Naive thymus-derived CD4-positive, alpha-beta T cell (primary cell): ENCODE results near the gene TMEM174. TPM values are rescaled to one million over a fixed set of nuclear protein-coding genes. Genes with fewer than 3 reads are reported as not detected.
A peak's percentile ranks its signal among the peaks of the same experiment; 100 is the strongest.

ENCODE experiments used
- ATAC-seq: fragments of 150-1000 bp; cut with Tn5 transposase; 2 replicates; pipeline ENCODE4 v1.10.0; 2021; ENCODE audit warnings: mild to moderate bottlenecking, moderate library complexity
- CTCF ChIA-PET: fragments of 350-600 bp; sonication (Branson Sonifier 250); formaldehyde crosslinking; loops from one replicate; lab custom pipeline; 2021; ENCODE audit warnings: antibody characterized with exemption; lab: Charles Lee
- POLR2A ChIA-PET: fragments of 350-600 bp; sonication (Branson Sonifier 250); formaldehyde crosslinking; loops from one replicate; lab custom pipeline; 2021; ENCODE audit warnings: antibody characterized with exemption, inconsistent platforms; lab: Charles Lee
- DNase-seq, 9 donors: peaks; one replicate each; pipeline versions ENCODE4 v3.0.0 to v3.0.0-alpha.2; 2020 to 2022; ENCODE audit warnings: mixed read lengths in 1 of 9
- H3K27ac ChIP-seq: one replicate; pipeline ENCODE4 v1.7.0; 2013; ENCODE audit warnings: mild to moderate bottlenecking, low read depth, low read length, moderate library complexity
- H3K27me3 ChIP-seq, 2 donors: one replicate each; pipeline ENCODE4 v1.7.0; 2013; ENCODE audit warnings: low read length in 2 of 2, mild to moderate bottlenecking in 2 of 2, moderate library complexity in 2 of 2; ENCODE audit not compliant: control insufficient read depth in 2 of 2, insufficient read depth in 2 of 2
- H3K36me3 ChIP-seq, 3 experiments: 1 replicate in 2 of 3; 2 replicates in 1 of 3; pipeline ENCODE4 v1.7.0; 2013; ENCODE audit warnings: low read length in 3 of 3, mild to moderate bottlenecking in 3 of 3, moderate library complexity in 1 of 3; ENCODE audit not compliant: insufficient read depth in 3 of 3, control insufficient read depth in 2 of 3
- H3K4me1 ChIP-seq, 2 donors: one replicate each; pipeline ENCODE4 v1.7.0; 2013; ENCODE audit warnings: low read length in 2 of 2, mild to moderate bottlenecking in 2 of 2, moderate library complexity in 1 of 2; ENCODE audit not compliant: control insufficient read depth in 2 of 2, insufficient read depth in 2 of 2
- H3K4me3 ChIP-seq: 2 replicates; pipeline ENCODE4 v1.7.0; 2013; ENCODE audit warnings: mild to moderate bottlenecking, low read length
- H3K9me3 ChIP-seq, 3 experiments: 1 replicate in 2 of 3; 2 replicates in 1 of 3; pipeline ENCODE4 v1.7.0; 2013; ENCODE audit warnings: low read length in 3 of 3; ENCODE audit not compliant: control insufficient read depth in 2 of 3
- H3K27ac Mint-ChIP-seq, 9 donors: one replicate each; pipeline ENCODE4 v1.8.0; 2020 to 2022; ENCODE audit warnings: mixed read lengths in 9 of 9, mild to moderate bottlenecking in 8 of 9, moderate library complexity in 5 of 9, inconsistent platforms in 2 of 9
- H3K27me3 Mint-ChIP-seq, 5 donors: one replicate each; pipeline ENCODE4 v1.8.0; 2021 to 2022; ENCODE audit warnings: mixed read lengths in 5 of 5, mild to moderate bottlenecking in 1 of 5
- H3K36me3 Mint-ChIP-seq, 5 donors: one replicate each; pipeline ENCODE4 v1.8.0; 2020 to 2022; ENCODE audit warnings: mixed read lengths in 5 of 5, mild to moderate bottlenecking in 3 of 5, inconsistent platforms in 1 of 5
- H3K4me1 Mint-ChIP-seq, 7 donors: one replicate each; pipeline ENCODE4 v1.8.0; 2020 to 2022; ENCODE audit warnings: mixed read lengths in 7 of 7, mild to moderate bottlenecking in 3 of 7, inconsistent platforms in 1 of 7
- H3K4me3 Mint-ChIP-seq, 10 donors: one replicate each; pipeline ENCODE4 v1.8.0; 2020 to 2022; ENCODE audit warnings: mild to moderate bottlenecking in 10 of 10, mixed read lengths in 10 of 10, moderate library complexity in 6 of 10, inconsistent platforms in 2 of 10
- H3K9me3 Mint-ChIP-seq, 11 donors: one replicate each; pipeline ENCODE4 v1.8.0; 2020 to 2022; ENCODE audit warnings: mixed read lengths in 11 of 11, mild to moderate bottlenecking in 4 of 11, inconsistent platforms in 1 of 11, moderate library complexity in 1 of 11
- intact Hi-C, 2 donors: fragments of 100-400 bp; cut with micrococcal nuclease; formaldehyde crosslinking; loops; one replicate each; pipeline ENCODE4 v1.15.1; 2023
- polyA plus RNA-seq, 2 donors: library from polyadenylated mRNA; unstranded; fragments of 300-500 nt; fragmentation: Illumina TruSeq; gene quantifications; one replicate each; pipeline ENCODE4 v1.2.3, GENCODE V29; 2021
- total RNA-seq, 6 experiments: library from RNA in 5 of 6; stranded (reverse) in 5 of 6; gene quantifications; 1 replicate in 5 of 6; 2 replicates in 1 of 6; pipeline ENCODE4 v1.2.3 and lab custom pipeline; 2021 to 2026

Gene TMEM174
- total and polyA plus RNA-seq, 7 experiments from 2014 or later = not detected

- Histone ChIP-seq H3K27me3 (peaks cover 10 to 29% of the 10 kb centered on the region in 2 donors), H3K4me1 (peaks cover 0 to under 1% of the 10 kb centered on the region in 2 donors), H3K27ac (no peak overlapping the region), H3K36me3 (no peaks in the 10 kb centered on the region), H3K4me3 (no peak overlapping the region), H3K9me3 (no peaks in the 10 kb centered on the region)
- DNase-seq (no peak), ATAC-seq (no peak)
- Mint-ChIP-seq H3K27me3 (peaks cover 58 to 88% (median 69%) of the 10 kb centered on the region in 5 donors), H3K4me3 (no peak overlapping the region), H3K36me3 (peaks cover 0 to 3% (median 0%) of the 10 kb centered on the region in 5 donors), H3K27ac (no peak overlapping the region), H3K4me1 (peaks cover 0 to 5% (median under 1%) of the 10 kb centered on the region in 7 donors), H3K9me3 (no peaks in the 10 kb centered on the region)
- intact Hi-C loops = no loop called here
- CTCF ChIA-PET = interaction anchor here (1.1 kb wide), 1 partner anchor 16 kb away, joined by 3 read pairs; no protein-coding TSS in a partner anchor
- POLR2A ChIA-PET = no interaction called here
Observed at GRCh38 chr5:73152411-73153388, 20.3 kb upstream of the TMEM174 start.

DNA sequence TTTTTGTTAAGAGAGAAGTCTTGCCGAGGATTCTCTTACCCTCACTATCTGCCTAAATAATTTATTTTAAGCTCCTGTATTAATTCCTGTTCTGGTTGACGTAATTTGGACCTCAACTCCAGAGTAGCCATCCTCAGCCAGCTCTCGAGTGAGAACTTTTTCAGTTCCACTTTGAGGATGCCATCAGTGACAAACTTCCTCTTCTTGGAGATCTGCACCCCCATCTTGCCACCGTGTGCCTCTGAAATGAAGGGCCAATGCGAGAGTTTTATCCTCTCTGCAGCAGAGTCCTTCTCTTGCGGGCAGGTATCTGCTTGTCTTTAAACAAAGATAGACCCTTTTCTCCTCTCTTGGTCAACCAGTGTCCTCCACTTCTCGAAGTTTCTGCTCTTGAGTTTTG is 19.5 kb upstream of the TMEM174 start:
- Histone ChIP-seq H3K27ac (no peak overlapping the region), H3K36me3 (no peaks in the 10 kb centered on the region), H3K9me3 (no peaks in the 10 kb centered on the region), H3K4me3 (no peak overlapping the region), H3K27me3 (peaks cover 10 to 29% of the 10 kb centered on the region in 2 donors), H3K4me1 (peaks cover 0 to 6% of the 10 kb centered on the region in 2 donors)
- ATAC-seq (no peak), DNase-seq (no peak)
- intact Hi-C loops = no loop called here
- ChIA-PET POLR2A (no interaction called here), CTCF (interaction anchor here (1.1 kb wide), 1 partner anchor 15 kb away, joined by 3 read pairs; no protein-coding TSS in a partner anchor)
- H3K9me3 Mint-ChIP-seq = peaks cover 0 to 1% (median 0%) of the 10 kb centered on the region in 11 donors
- H3K4me1 Mint-ChIP-seq = peaks cover 0 to 9% (median 5%) of the 10 kb centered on the region in 7 donors
- H3K36me3 Mint-ChIP-seq = peaks cover 0 to 3% (median 0%) of the 10 kb centered on the region in 5 donors
- H3K4me3 Mint-ChIP-seq = no peak overlapping the region
- H3K27me3 Mint-ChIP-seq = peaks cover 59 to 92% (median 72%) of the 10 kb centered on the region in 5 donors
- no peak overlapping the region for H3K27ac Mint-ChIP-seq

DNA sequence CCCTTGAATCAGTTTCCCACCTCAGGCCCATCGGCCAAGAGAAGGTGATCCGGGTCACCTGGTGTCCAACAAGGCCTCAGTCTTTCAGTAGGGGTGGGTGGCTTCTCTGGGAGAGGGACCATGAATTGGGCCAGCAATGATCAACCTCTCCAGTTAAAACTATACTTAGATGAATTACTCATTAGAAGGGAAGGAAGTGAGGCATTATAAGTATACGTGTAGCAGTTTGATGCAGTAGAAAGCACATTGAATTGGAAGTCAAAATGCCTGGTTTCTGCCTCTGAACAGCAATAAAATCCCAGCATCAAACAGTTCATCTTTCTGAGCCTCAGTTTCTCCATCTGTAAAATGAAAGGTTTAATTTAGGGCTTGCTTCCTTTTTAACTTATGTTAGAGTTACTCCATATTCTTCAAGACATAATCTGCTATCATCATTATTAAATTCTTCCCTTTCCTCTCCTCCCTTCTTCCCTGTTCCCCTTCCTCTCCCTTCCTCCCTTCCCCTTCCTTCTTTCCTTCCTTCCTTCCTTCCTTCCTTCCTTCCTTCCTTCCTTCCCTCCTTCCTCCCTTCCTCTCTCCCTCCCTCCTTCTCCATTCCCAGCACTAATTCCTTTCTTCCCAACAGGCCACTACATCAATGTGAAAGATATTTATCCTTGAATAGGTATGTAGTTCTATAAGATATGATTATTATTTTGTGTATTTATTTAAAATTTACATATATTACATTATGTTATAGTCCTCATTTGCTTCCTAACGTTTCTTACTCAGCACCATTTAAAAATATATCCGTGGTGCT is 18.6 kb upstream of the TMEM174 start:
- DNase-seq (no peak), ATAC-seq (no peak)
- no peak overlapping the region for H3K4me3 ChIP-seq
- Mint-ChIP-seq H3K4me1 (peaks cover 4 to 17% (median 12%) of the 10 kb centered on the region in 7 donors), H3K9me3 (peaks cover 0 to 1% (median 0%) of the 10 kb centered on the region in 11 donors), H3K27me3 (peaks cover 59 to 93% (median 71%) of the 10 kb centered on the region in 5 donors), H3K27ac (no peak overlapping the region), H3K36me3 (peaks cover 0 to 3% (median 0%) of the 10 kb centered on the region in 5 donors), H3K4me3 (no peak overlapping the region)
- intact Hi-C loops = no loop called here
- H3K27me3 ChIP-seq = peaks cover 10 to 29% of the 10 kb centered on the region in 2 donors
- H3K36me3 ChIP-seq = no peaks in the 10 kb centered on the region
- H3K9me3 ChIP-seq = no peaks in the 10 kb centered on the region
- H3K27ac ChIP-seq = no peak overlapping the region
- POLR2A ChIA-PET = no interaction called here
- peaks cover 2 to 12% of the 10 kb centered on the region in 2 donors for H3K4me1 ChIP-seq
- CTCF ChIA-PET = no interaction called here

- no peak overlapping the region for H3K4me3 ChIP-seq
- ChIA-PET POLR2A (no interaction called here), CTCF (no interaction called here)
- no peaks in the 10 kb centered on the region for H3K36me3 ChIP-seq
- no peak for ATAC-seq
- no peak overlapping the region for H3K27ac ChIP-seq
- H3K27ac Mint-ChIP-seq = no peak overlapping the region
- no peaks in the 10 kb centered on the region for H3K9me3 ChIP-seq
- H3K4me3 Mint-ChIP-seq = no peak overlapping the region
- H3K27me3 ChIP-seq = peaks cover 10 to 29% of the 10 kb centered on the region in 2 donors
- peaks cover 15 to 28% (median 23%) of the 10 kb centered on the region in 7 donors for H3K4me1 Mint-ChIP-seq
- H3K9me3 Mint-ChIP-seq = peaks cover 0 to 1% (median 0%) of the 10 kb centered on the region in 11 donors
- intact Hi-C loops = no loop called here
- DNase-seq = no peak
- H3K27me3 Mint-ChIP-seq = peaks cover 59 to 95% (median 73%) of the 10 kb centered on the region in 5 donors
- peaks cover 0 to 3% (median 0%) of the 10 kb centered on the region in 5 donors for H3K36me3 Mint-ChIP-seq
- peaks cover 13 to 20% of the 10 kb centered on the region in 2 donors for H3K4me1 ChIP-seq
Observed at GRCh38 chr5:73155271-73156222, 17.4 kb upstream of the TMEM174 start.

- peak overlapping the region in 1 of 10 donors; percentile 18 for H3K4me3 Mint-ChIP-seq
- H3K4me1 Mint-ChIP-seq = peaks cover 24 to 41% (median 35%) of the 10 kb centered on the region in 7 donors
- ChIA-PET POLR2A (no interaction called here), CTCF (no interaction called here)
- Histone ChIP-seq H3K36me3 (no peaks in the 10 kb centered on the region), H3K9me3 (no peaks in the 10 kb centered on the region), H3K27ac (no peak overlapping the region), H3K4me1 (peaks cover 17 to 31% of the 10 kb centered on the region in 2 donors), H3K4me3 (no peak overlapping the region), H3K27me3 (peaks cover 10 to 29% of the 10 kb centered on the region in 2 donors)
- peaks cover 0 to 3% (median 0%) of the 10 kb centered on the region in 5 donors for H3K36me3 Mint-ChIP-seq
- ATAC-seq = no peak
- peaks cover 56 to 93% (median 80%) of the 10 kb centered on the region in 5 donors for H3K27me3 Mint-ChIP-seq
- H3K27ac Mint-ChIP-seq = no peak overlapping the region
- intact Hi-C loops = no loop called here
- no peak for DNase-seq
- peaks cover 0 to 1% (median 0%) of the 10 kb centered on the region in 11 donors for H3K9me3 Mint-ChIP-seq
Observed at GRCh38 chr5:73157414-73158303, 15.3 kb upstream of the TMEM174 start.
